SU-DHL-6 (cell line): ENCODE results near the gene PSMF1.

Experiments used
- EZH2phosphoT487 ChIP-seq: fragments of 200-600 bp; sonication (generic), shearing (Covaris generic); conservative IDR thresholded peaks from 2 replicates; pipeline ENCODE4 v1.6.1; 2018; ENCODE audit warnings: mild to moderate bottlenecking, antibody characterized with exemption, low read length, moderate library complexity, mixed read lengths
- TF ChIP-seq, protein P1 (sequence below): fragments of 200-600 bp; sonication (generic); IDR thresholded peaks from one replicate; pipeline ENCODE4 v1.5.1; 2017; ENCODE audit warnings: antibody characterized with exemption, mild to moderate bottlenecking, low read length, moderate library complexity; ENCODE audit not compliant: insufficient read depth, poor library complexity, severe bottlenecking

DNA sequence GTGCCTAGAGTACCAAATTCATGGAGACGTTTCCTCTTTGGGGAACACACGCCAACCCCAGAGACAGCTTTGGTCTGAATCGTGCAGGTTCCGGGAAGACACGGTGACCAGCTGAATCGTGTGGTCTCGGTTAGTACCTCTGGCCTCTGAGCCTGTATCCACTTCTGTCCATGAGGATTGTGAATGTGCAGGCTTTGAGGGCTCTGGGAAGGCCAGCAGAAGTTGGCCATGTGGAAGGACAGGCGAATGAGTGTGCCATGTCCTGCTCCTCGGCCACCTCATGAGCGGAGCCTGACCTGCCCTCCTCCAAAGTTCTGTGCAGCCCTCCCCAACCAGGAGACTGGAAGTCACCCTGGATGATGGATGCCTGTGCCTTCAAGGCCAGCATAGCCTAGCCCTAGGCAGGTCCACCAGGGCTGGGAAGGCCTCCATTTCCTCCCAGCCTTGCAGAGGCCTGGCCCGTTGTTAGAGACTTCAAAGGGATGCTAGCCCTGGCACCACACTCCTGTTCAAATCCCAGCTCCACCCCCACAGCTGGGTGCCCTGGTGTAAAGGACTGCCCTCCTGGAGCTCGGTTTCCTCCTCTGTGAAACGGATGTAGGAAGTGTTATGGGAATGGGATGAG is 68.1 kb downstream of the PSMF1 start:
- TF ChIP-seq, protein P1, sequence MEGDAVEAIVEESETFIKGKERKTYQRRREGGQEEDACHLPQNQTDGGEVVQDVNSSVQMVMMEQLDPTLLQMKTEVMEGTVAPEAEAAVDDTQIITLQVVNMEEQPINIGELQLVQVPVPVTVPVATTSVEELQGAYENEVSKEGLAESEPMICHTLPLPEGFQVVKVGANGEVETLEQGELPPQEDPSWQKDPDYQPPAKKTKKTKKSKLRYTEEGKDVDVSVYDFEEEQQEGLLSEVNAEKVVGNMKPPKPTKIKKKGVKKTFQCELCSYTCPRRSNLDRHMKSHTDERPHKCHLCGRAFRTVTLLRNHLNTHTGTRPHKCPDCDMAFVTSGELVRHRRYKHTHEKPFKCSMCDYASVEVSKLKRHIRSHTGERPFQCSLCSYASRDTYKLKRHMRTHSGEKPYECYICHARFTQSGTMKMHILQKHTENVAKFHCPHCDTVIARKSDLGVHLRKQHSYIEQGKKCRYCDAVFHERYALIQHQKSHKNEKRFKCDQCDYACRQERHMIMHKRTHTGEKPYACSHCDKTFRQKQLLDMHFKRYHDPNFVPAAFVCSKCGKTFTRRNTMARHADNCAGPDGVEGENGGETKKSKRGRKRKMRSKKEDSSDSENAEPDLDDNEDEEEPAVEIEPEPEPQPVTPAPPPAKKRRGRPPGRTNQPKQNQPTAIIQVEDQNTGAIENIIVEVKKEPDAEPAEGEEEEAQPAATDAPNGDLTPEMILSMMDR = no peak
- no peak for TF ChIP-seq EZH2phosphoT487
